LNCAP (cell line): ENCODE results near the gene SH3RF3.

Source experiments
- TF ChIP-seq, protein P1 (sequence below): fragments of 450-650 bp; IDR thresholded peaks from 2 replicates; pipeline ENCODE4 v1.5.1; 2017; ENCODE audit warnings: mild to moderate bottlenecking

SH3RF3 gene

DNA sequence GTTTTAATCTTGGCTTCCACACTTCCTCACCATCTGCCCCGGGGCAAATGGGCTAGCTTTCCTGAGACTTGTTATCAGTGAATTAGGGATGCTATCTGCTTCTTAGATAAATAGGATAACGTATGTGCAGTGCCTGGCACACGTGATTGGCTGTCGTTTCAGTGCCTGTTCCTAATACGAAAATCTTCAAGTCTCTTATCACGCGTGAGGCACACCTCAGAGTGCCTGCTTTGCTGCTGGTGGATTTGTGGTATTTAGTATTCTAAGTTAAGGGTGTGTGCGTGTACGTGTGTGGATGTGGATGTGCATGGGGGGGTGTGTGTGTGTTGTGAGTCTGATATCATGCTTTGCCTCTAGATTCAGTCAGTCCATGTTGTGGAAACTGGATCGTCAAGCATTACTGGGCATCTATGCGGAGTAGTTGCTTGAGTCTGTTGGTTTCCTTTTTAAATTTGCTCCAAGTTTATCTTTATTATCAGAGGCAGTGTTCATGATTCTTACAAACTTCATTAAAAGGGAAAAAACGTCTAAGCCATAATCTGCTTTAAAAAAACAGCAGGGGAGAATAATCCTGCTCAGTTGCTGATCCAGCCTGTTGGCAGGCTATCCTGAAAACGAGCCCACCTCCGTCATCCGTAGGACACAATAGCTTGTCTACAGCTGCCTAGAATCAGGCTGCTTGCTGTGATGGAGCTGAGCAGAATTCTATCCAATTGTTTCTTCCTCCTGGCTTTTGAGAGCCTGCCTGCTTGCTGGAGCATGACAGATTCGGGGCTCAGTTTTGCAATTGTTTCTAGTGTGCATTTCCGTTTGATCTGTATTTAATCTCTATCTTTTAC is 6.6 kb downstream of the SH3RF3 start:
- TF ChIP-seq, protein P1, sequence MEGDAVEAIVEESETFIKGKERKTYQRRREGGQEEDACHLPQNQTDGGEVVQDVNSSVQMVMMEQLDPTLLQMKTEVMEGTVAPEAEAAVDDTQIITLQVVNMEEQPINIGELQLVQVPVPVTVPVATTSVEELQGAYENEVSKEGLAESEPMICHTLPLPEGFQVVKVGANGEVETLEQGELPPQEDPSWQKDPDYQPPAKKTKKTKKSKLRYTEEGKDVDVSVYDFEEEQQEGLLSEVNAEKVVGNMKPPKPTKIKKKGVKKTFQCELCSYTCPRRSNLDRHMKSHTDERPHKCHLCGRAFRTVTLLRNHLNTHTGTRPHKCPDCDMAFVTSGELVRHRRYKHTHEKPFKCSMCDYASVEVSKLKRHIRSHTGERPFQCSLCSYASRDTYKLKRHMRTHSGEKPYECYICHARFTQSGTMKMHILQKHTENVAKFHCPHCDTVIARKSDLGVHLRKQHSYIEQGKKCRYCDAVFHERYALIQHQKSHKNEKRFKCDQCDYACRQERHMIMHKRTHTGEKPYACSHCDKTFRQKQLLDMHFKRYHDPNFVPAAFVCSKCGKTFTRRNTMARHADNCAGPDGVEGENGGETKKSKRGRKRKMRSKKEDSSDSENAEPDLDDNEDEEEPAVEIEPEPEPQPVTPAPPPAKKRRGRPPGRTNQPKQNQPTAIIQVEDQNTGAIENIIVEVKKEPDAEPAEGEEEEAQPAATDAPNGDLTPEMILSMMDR: no peak

DNA sequence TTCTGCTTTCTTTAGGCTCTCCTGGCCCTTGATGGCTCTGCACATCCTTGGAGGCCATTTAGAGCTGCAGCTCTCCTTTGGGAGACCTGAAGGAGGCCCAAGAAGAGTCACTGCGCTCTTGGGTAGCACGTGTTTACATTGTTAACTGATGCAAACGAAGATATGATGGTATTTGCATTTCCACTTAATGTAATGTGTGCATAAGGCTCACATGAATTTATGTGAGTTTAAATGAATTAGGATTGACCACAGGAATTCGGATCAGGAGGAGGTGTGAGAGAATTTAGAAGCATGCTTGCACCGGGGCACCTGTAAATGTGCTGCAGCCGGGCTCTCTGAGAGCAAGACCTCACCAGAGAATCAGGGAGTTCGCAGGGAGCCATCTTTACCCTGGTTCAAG is 7.5 kb downstream of the SH3RF3 start:
- TF ChIP-seq, protein P1: no peak

DNA sequence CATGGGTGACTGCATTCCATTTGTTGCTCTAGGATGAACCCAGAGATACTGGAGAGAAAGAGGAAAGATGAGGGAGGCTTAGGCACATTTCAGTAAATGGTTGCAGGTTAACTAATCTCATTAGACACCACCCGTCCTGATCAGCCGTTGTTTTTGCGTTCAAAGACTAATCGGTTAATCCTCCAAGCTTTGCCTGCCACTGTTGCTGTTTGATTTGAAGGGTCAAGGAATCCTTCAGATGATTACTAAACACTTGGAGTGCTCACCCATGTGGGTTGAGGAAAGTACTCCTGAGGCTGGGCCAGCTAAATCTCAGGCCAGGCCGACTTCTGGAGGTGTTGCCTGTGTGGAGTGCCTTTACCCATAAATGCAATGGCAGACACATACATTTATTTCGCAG is 8.6 kb downstream of the SH3RF3 start:
- TF ChIP-seq, protein P1: no peak

DNA sequence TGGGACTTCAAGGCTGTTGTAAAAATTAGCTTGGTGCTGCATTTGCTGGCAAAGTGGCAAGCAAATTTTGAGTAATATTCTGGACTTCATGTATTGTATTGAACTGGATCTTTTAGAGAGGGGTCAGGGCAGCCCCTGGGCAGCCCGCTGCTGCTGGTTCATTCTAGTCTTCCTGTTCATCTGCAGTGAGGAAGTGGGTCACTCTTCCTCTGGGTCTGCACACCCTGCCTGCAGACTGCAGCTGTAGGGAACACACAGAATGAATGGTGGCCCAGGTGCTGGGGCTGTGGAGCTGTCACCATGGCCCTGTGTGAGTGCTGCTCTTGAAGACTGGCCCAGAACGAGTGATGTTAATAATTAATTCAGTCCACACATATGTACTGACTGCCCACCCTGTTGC is 9.4 kb downstream of the SH3RF3 start:
- TF ChIP-seq, protein P1: no peak

DNA sequence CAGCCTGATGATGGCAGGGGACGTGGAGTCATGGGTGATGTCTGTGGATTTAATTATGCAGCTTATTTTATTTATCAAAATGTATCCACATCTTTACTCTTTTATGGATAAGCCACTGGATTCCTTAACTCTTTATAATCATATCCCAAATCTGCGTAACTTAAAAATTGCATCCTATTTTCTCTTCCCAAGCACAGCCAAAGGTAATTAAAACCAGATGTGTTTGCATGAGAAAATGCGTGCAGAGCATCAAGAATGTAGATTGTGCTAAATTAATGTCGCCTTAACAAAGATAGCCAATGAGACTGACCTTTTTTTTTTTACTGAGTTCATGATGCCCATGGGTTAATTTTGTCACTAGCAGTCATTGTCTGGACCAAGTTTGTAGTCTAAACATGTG is 10.0 kb downstream of the SH3RF3 start:
- TF ChIP-seq, protein P1: no peak

DNA sequence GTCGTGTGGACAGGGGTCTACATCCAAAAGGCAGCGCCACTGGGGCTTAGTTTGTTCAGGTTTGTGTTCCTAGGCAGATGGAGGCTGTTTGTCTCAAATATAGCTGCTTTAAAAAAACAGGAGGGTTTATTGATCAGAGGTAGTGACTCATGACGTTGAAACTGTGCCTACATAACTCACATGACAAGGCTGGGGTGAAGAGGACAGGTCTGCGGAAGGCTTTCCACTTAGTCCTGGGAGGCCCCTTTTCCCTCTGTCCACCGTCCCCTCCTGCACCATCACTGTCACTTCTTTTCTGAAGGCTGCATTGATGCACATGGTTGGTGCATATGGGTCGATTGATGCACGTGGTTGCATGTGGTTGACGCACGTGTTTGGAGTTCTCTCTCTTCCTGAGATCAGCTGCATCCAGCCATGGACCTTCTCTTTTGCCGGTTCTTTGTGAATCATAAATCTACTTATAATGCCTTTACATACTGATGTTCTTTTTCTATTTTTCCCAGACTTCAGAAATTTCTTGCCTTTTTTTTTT is 10.9 kb downstream of the SH3RF3 start:
- TF ChIP-seq, protein P1: no peak

DNA sequence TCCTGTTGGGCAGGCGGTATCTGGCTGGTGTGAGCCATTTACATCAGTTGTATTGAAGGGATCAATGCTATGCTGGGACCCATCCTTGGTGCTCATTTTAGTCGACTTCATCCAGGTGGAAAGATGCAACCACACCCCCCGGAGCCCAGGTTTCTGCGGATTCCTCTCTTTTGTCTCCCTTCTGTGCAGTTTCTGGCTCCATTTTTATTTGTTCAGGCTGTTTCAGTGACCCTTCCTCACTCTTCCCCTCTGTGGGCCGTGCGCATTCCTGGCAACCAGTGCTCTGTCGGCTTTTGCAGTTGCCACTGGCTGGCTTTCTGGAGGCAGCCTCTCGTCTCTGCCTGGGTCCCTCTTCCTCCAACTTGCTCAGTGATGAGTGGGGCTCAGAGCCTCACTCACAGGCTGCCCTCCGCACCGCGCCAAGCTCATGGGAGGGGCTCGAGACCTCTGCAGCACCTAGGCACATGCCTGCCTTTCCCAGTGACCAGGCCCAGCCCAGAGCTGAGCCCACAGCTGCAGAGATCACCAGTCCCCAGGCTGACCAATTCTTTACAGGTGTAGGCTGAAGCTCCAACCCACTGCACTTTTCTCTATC is 12.1 kb downstream of the SH3RF3 start:
- TF ChIP-seq, protein P1: no peak
